WTC11 (cell line): ENCODE results near the gene LAMB4. TPM values are rescaled to one million over a fixed set of nuclear protein-coding genes. Genes with fewer than 3 reads are reported as not detected.

Experiments used
- ATAC-seq: fragments of 200-7000 bp; cut with Tn5 transposase; 2 replicates; pipeline ENCODE4 v1.10.0; 2021; ENCODE audit warnings: mild to moderate bottlenecking, moderate library complexity
- CTCF ChIA-PET: fragments of 300-600 bp; sonication (Branson Sonifier 250); formaldehyde crosslinking; loops from one replicate; lab custom pipeline; 2021; ENCODE audit warnings: antibody characterized with exemption; lab: Charles Lee
- POLR2A ChIA-PET: fragments of 350-600 bp; sonication (Branson Sonifier 250); formaldehyde crosslinking; loops from one replicate; lab custom pipeline; 2021; ENCODE audit warnings: antibody characterized with exemption; lab: Charles Lee
- DNase-seq: peaks from one replicate; pipeline ENCODE4 v3.0.0; 2021; ENCODE audit warnings: low spot score
- H3K27ac Mint-ChIP-seq: 2 replicates; pipeline ENCODE4 v1.8.0; 2021; ENCODE audit warnings: mixed read lengths
- H3K27me3 Mint-ChIP-seq: 2 replicates; pipeline ENCODE4 v1.8.0; 2021; ENCODE audit warnings: low read depth, mild to moderate bottlenecking, moderate library complexity, mixed read lengths
- H3K36me3 Mint-ChIP-seq: 2 replicates; pipeline ENCODE4 v1.8.0; 2021; ENCODE audit warnings: mixed read lengths
- H3K4me1 Mint-ChIP-seq: 2 replicates; pipeline ENCODE4 v1.8.0; 2022; ENCODE audit warnings: mixed read lengths
- H3K4me3 Mint-ChIP-seq: 2 replicates; pipeline ENCODE4 v1.8.0; 2021; ENCODE audit warnings: mild to moderate bottlenecking, moderate library complexity, mixed read lengths
- H3K9me3 Mint-ChIP-seq: 2 replicates; pipeline ENCODE4 v1.8.0; 2021; ENCODE audit warnings: mixed read lengths
- AFF4 ChIP-seq: sonication (generic); formaldehyde crosslinking; IDR thresholded peaks from 2 replicates; pipeline ENCODE4 v1.8.1; 2023; ENCODE audit warnings: mild to moderate bottlenecking, missing genetic modification reagents, borderline replicate concordance
- CREB1 ChIP-seq: sonication (generic); formaldehyde crosslinking; IDR thresholded peaks from 2 replicates; pipeline ENCODE4 v1.8.0; 2023; ENCODE audit warnings: mild to moderate bottlenecking, missing genetic modification reagents
- CTCF ChIP-seq: fragments of 200-600 bp; IDR thresholded peaks from 2 replicates; pipeline ENCODE4 v1.8.0; 2022; ENCODE audit warnings: antibody characterized with exemption
- FOXJ3 ChIP-seq: sonication (generic); formaldehyde crosslinking; IDR thresholded peaks from 2 replicates; pipeline ENCODE4 v1.9.0; 2021; ENCODE audit warnings: missing genetic modification reagents, mild to moderate bottlenecking, borderline replicate concordance
- JAZF1 ChIP-seq: fragments of 250-450 bp; sonication (Bioruptor Pico); IDR thresholded peaks from 2 replicates; pipeline ENCODE4 v1.9.0; 2021; ENCODE audit warnings: moderate library complexity, mild to moderate bottlenecking, inconsistent platforms
- NFATC4 ChIP-seq: fragments of 250-450 bp; sonication (Bioruptor Pico); IDR thresholded peaks from 2 replicates; pipeline ENCODE4 v1.9.0; 2021; ENCODE audit warnings: mild to moderate bottlenecking
- PRDM15 ChIP-seq: sonication (generic); formaldehyde crosslinking; IDR thresholded peaks from 2 replicates; pipeline ENCODE4 v1.8.0; 2022; ENCODE audit warnings: missing genetic modification reagents
- RORB ChIP-seq: fragments of 250-450 bp; sonication (Bioruptor Pico); IDR thresholded peaks from 2 replicates; pipeline ENCODE4 v1.9.0; 2021; ENCODE audit warnings: mild to moderate bottlenecking
- SOX15 ChIP-seq: fragments of 250-450 bp; sonication (Bioruptor Pico); IDR thresholded peaks from 2 replicates; pipeline ENCODE4 v1.9.0; 2021; ENCODE audit warnings: mild to moderate bottlenecking
- USF1 ChIP-seq: sonication (generic); formaldehyde crosslinking; IDR thresholded peaks from 2 replicates; pipeline ENCODE4 v1.8.0; 2022; ENCODE audit warnings: mild to moderate bottlenecking, missing genetic modification reagents
- ZBTB21 ChIP-seq: sonication (generic); formaldehyde crosslinking; IDR thresholded peaks from 2 replicates; pipeline ENCODE4 v1.8.1; 2023; ENCODE audit warnings: mild to moderate bottlenecking, missing genetic modification reagents, borderline replicate concordance
- ZNF121 ChIP-seq: sonication (generic); formaldehyde crosslinking; IDR thresholded peaks from 2 replicates; pipeline ENCODE4 v1.8.0; 2023; ENCODE audit warnings: missing genetic modification reagents
- ZNF396 ChIP-seq: fragments of 250-450 bp; sonication (Bioruptor Pico); IDR thresholded peaks from 2 replicates; pipeline ENCODE4 v1.8.0; 2021; ENCODE audit warnings: mild to moderate bottlenecking, moderate library complexity, borderline replicate concordance
- total RNA-seq: library from RNA; stranded (reverse); gene quantifications from 3 replicates; pipeline ENCODE4 v1.2.3, GENCODE V29; 2021
- TF ChIP-seq, protein P1 (sequence below): fragments of 250-450 bp; sonication (Bioruptor Pico); IDR thresholded peaks from 2 replicates; pipeline ENCODE4 v1.8.0; 2021; ENCODE audit warnings: mild to moderate bottlenecking
- TF ChIP-seq, protein P2 (sequence below): sonication (generic); formaldehyde crosslinking; IDR thresholded peaks from 2 replicates; pipeline ENCODE4 v1.8.1; 2023; ENCODE audit warnings: mild to moderate bottlenecking, missing genetic modification reagents

The LAMB4 gene
- total RNA-seq, 1 experiment from 2014 or later: not detected

GRCh38 chr7:108093851-108094331 lies 36.3 kb downstream of the LAMB4 start (continued):
- TF ChIP-seq JAZF1 (CRISPR knock-in tag) (no peak), PRDM15 (CRISPR knock-in tag) (no peak), NFATC4 (CRISPR knock-in tag) (no peak), ZBTB21 (CRISPR knock-in tag) (no peak)

GRCh38 chr7:108093341-108093740 lies 36.8 kb downstream of the LAMB4 start:
- Mint-ChIP-seq H3K4me1 (no peaks in the 10 kb centered on the region), H3K36me3 (no peaks in the 10 kb centered on the region), H3K27me3 (no peaks in the 10 kb centered on the region), H3K9me3 (no peaks in the 10 kb centered on the region), H3K4me3 (no peak overlapping the region), H3K27ac (no peak overlapping the region)
- POLR2A ChIA-PET: no interaction called here
- ATAC-seq (no peak), DNase-seq (no peak)
- TF ChIP-seq ZNF396 (CRISPR knock-in tag) (no peak), CREB1 (no peak), ZNF121 (CRISPR knock-in tag) (no peak), RORB (CRISPR knock-in tag) (no peak), SOX15 (CRISPR knock-in tag) (no peak), FOXJ3 (no peak), USF1 (CRISPR knock-in tag) (no peak), CTCF (no peak), AFF4 (CRISPR knock-in tag) (no peak)
- TF ChIP-seq, protein P1, sequence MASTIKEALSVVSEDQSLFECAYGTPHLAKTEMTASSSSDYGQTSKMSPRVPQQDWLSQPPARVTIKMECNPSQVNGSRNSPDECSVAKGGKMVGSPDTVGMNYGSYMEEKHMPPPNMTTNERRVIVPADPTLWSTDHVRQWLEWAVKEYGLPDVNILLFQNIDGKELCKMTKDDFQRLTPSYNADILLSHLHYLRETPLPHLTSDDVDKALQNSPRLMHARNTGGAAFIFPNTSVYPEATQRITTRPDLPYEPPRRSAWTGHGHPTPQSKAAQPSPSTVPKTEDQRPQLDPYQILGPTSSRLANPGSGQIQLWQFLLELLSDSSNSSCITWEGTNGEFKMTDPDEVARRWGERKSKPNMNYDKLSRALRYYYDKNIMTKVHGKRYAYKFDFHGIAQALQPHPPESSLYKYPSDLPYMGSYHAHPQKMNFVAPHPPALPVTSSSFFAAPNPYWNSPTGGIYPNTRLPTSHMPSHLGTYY: no peak
- TF ChIP-seq, protein P2, sequence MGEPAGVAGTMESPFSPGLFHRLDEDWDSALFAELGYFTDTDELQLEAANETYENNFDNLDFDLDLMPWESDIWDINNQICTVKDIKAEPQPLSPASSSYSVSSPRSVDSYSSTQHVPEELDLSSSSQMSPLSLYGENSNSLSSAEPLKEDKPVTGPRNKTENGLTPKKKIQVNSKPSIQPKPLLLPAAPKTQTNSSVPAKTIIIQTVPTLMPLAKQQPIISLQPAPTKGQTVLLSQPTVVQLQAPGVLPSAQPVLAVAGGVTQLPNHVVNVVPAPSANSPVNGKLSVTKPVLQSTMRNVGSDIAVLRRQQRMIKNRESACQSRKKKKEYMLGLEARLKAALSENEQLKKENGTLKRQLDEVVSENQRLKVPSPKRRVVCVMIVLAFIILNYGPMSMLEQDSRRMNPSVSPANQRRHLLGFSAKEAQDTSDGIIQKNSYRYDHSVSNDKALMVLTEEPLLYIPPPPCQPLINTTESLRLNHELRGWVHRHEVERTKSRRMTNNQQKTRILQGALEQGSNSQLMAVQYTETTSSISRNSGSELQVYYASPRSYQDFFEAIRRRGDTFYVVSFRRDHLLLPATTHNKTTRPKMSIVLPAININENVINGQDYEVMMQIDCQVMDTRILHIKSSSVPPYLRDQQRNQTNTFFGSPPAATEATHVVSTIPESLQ (CRISPR knock-in tag): no peak
- CTCF ChIA-PET: interaction anchor here (0.7 to 1.5 kb wide), 2 partner anchors 21 to 52 kb away, joined by 3 read pairs; no protein-coding TSS in a partner anchor
